HEK293T (cell line): ENCODE measurements around the gene ZSWIM3.

Source experiments
- ARNT ChIP-seq: fragments of 450-650 bp; IDR thresholded peaks from 2 replicates; pipeline ENCODE4 v1.6.1; 2017; ENCODE audit warnings: mild to moderate bottlenecking
- FOXA1 ChIP-seq: fragments of 450-650 bp; IDR thresholded peaks from 2 replicates; pipeline ENCODE4 v1.6.1; 2016; ENCODE audit warnings: mild to moderate bottlenecking
- FOXK2 ChIP-seq: fragments of 450-650 bp; IDR thresholded peaks from 2 replicates; pipeline ENCODE4 v1.6.1; 2016; ENCODE audit warnings: mild to moderate bottlenecking
- HDGF ChIP-seq: fragments of 450-650 bp; IDR thresholded peaks from 2 replicates; pipeline ENCODE4 v1.6.1; 2017; ENCODE audit warnings: antibody characterized with exemption, borderline replicate concordance
- L3MBTL2 ChIP-seq: fragments of 450-650 bp; conservative IDR thresholded peaks from 2 replicates; pipeline ENCODE4 v1.6.1; 2016; ENCODE audit warnings: mild to moderate bottlenecking
- PKNOX1 ChIP-seq: fragments of 450-650 bp; IDR thresholded peaks from 2 replicates; pipeline ENCODE4 v1.6.1; 2016
- SUZ12 ChIP-seq: fragments of 450-650 bp; IDR thresholded peaks from 2 replicates; pipeline ENCODE4 v1.6.1; 2016; ENCODE audit warnings: mild to moderate bottlenecking
- ZNF384 ChIP-seq: fragments of 450-650 bp; IDR thresholded peaks from 2 replicates; pipeline ENCODE4 v1.6.1; 2016

GRCh38 chr20:45812157-45813005, 45.0 kb upstream of the ZSWIM3 start, which contains the start of gene UBE2C:
- no peak for TF ChIP-seq SUZ12
- TF ChIP-seq HDGF: no peak
- peak; percentile 99 for TF ChIP-seq PKNOX1
- TF ChIP-seq FOXA1: no peak
- no peak for TF ChIP-seq FOXK2
- no peak for TF ChIP-seq ZNF384
- no peak for TF ChIP-seq ARNT
- TF ChIP-seq L3MBTL2: peak; percentile 86
